Measurements from ENCODE around the gene RPH3AL.

DNA sequence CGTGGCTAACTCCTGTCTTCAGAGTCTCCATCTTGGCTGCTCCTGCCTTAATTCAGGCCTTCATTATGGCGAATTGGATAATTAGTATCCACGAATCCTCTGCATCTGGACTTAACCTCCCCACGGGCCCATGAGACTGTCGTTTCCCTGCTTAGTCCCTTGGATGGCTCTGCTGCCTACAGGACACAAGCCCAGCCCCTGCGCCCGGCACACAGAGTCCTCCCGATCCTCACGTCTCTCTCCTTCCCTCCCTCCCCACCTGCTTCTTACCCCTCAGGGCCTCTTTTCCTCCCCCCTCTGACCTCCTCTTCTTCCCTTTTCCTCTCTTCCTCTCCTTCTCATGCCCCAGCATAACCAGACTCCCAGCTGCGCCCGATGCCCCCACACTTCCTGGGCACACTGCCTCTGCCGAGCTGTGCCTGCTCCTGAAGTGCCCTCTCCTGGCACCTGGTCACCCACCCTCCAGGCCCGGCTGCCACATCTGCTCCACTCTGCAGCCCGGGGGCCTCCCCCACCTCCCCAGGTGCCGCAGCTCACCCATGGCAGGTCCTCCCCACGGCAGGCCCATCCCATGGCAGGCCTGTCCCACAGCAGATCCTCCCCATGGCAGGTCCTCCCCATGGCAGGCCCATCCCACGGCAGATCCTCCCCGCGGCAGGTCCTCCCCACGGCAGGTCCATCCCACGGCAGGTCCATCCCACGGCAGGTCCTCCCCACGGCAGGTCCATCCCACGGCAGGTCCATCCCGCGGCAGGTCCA is 45.9 kb downstream of the RPH3AL start:
- no peak for TF ChIP-seq POLR2A (IDR thresholded peaks at IDR 0.05)
- TF ChIP-seq, protein P1, sequence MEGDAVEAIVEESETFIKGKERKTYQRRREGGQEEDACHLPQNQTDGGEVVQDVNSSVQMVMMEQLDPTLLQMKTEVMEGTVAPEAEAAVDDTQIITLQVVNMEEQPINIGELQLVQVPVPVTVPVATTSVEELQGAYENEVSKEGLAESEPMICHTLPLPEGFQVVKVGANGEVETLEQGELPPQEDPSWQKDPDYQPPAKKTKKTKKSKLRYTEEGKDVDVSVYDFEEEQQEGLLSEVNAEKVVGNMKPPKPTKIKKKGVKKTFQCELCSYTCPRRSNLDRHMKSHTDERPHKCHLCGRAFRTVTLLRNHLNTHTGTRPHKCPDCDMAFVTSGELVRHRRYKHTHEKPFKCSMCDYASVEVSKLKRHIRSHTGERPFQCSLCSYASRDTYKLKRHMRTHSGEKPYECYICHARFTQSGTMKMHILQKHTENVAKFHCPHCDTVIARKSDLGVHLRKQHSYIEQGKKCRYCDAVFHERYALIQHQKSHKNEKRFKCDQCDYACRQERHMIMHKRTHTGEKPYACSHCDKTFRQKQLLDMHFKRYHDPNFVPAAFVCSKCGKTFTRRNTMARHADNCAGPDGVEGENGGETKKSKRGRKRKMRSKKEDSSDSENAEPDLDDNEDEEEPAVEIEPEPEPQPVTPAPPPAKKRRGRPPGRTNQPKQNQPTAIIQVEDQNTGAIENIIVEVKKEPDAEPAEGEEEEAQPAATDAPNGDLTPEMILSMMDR (IDR thresholded peaks at IDR 0.05 in 8 of 11, conservative IDR thresholded peaks at IDR 0.05 in 3 of 11), result no peak
